Stomach smooth muscle (tissue), 2 donors: ENCODE results near the gene ZBTB3.

ENCODE experiments used
- H3K27ac ChIP-seq: one replicate; pipeline ENCODE4 v1.7.0; 2013; ENCODE audit warnings: mild to moderate bottlenecking, low read length, inconsistent platforms
- H3K27me3 ChIP-seq, 2 donors: one replicate each; pipeline ENCODE4 v1.7.0; 2013; ENCODE audit warnings: low read length in 2 of 2; ENCODE audit not compliant: insufficient read depth in 2 of 2, control insufficient read depth in 1 of 2
- H3K36me3 ChIP-seq, 2 donors: one replicate each; pipeline ENCODE4 v1.7.0; 2013; ENCODE audit warnings: low read length in 2 of 2; ENCODE audit not compliant: control insufficient read depth in 2 of 2, insufficient read depth in 2 of 2
- H3K4me1 ChIP-seq: one replicate; pipeline ENCODE4 v1.7.0; 2013; ENCODE audit warnings: low read length; ENCODE audit not compliant: control insufficient read depth, insufficient read depth
- H3K4me3 ChIP-seq, 2 donors: one replicate each; pipeline ENCODE4 v1.7.0; 2013; ENCODE audit warnings: low read length in 2 of 2
- H3K9ac ChIP-seq, 2 donors: one replicate each; pipeline ENCODE4 v1.7.0; 2013; ENCODE audit warnings: low read length in 2 of 2, mild to moderate bottlenecking in 1 of 2
- H3K9me3 ChIP-seq, 2 donors: one replicate each; pipeline ENCODE4 v1.7.0; 2013; ENCODE audit warnings: low read length in 2 of 2; ENCODE audit not compliant: control insufficient read depth in 2 of 2
- donor health status: healthy.
- donor health status: Pancreatic carcinoma.

ZBTB3 gene

DNA sequence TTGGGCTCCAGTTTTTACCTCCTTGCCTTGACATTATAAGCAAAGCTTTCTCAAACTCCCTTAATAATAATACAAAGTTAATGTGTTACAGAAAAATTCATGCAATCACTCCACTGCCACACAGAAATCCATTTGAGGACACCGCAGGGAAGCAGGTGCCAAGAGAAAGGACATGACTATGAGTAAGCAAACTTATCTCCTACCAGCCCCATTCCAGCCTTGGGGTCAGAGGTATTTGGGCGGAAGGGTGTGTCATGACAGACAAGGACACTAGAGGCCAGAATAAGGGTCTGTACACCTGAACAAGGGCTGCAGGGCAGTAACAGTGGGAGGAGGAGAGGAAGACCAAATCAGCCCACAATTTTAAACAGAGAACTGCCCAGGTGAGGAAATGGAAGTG is 40.6 kb downstream of the ZBTB3 start:
- Histone ChIP-seq H3K9ac (no peak overlapping the region), H3K4me1 (peaks cover 25% of the 10 kb centered on the region), H3K4me3 (no peak overlapping the region), H3K27ac (no peak overlapping the region), H3K27me3 (no peaks in the 10 kb centered on the region), H3K9me3 (no peaks in the 10 kb centered on the region), H3K36me3 (peaks cover 37 to 58% of the 10 kb centered on the region in 2 donors)

- Histone ChIP-seq H3K4me1 (peaks cover 28% of the 10 kb centered on the region), H3K27me3 (no peaks in the 10 kb centered on the region), H3K36me3 (peaks cover 35 to 54% of the 10 kb centered on the region in 2 donors), H3K9me3 (no peaks in the 10 kb centered on the region), H3K9ac (no peak overlapping the region), H3K27ac (no peak overlapping the region), H3K4me3 (no peak overlapping the region)
Observed at GRCh38 chr11:62712861-62713260, 41.1 kb downstream of the ZBTB3 start.

GRCh38 chr11:62712276-62712812 is 41.6 kb downstream of the ZBTB3 start:
- no peaks in the 10 kb centered on the region for H3K9me3 ChIP-seq
- no peak overlapping the region for H3K27ac ChIP-seq
- peaks cover 30 to 49% of the 10 kb centered on the region in 2 donors for H3K36me3 ChIP-seq
- no peaks in the 10 kb centered on the region for H3K27me3 ChIP-seq
- H3K4me1 ChIP-seq, result peaks cover 31% of the 10 kb centered on the region
- no peak overlapping the region for H3K4me3 ChIP-seq
- no peak overlapping the region for H3K9ac ChIP-seq

DNA sequence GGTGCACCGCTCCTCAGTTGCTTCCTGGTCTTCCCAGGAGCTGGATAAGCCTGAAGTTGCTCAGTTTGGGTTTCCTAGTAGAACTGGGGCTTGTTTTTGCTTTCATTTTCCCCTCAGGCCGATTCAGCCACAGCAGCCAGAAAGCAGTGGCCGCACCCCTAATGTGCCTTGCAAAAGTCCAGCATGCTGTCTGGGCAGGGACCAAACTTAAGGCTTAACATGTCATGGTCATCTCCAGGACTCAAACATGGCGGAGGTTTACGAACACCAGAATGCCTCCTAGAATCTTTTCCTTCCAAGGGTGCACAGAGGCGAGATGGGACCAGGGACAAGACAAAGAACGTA is 44.0 kb downstream of the ZBTB3 start:
- Histone ChIP-seq H3K4me3 (peak overlapping the region; percentile 83 to 91), H3K9ac (peak overlapping the region; percentile 93 to 96), H3K4me1 (peaks cover 53% of the 10 kb centered on the region), H3K27me3 (no peaks in the 10 kb centered on the region), H3K9me3 (no peaks in the 10 kb centered on the region), H3K27ac (peak overlapping the region; percentile 96), H3K36me3 (peaks cover 12 to 28% of the 10 kb centered on the region in 2 donors)

DNA sequence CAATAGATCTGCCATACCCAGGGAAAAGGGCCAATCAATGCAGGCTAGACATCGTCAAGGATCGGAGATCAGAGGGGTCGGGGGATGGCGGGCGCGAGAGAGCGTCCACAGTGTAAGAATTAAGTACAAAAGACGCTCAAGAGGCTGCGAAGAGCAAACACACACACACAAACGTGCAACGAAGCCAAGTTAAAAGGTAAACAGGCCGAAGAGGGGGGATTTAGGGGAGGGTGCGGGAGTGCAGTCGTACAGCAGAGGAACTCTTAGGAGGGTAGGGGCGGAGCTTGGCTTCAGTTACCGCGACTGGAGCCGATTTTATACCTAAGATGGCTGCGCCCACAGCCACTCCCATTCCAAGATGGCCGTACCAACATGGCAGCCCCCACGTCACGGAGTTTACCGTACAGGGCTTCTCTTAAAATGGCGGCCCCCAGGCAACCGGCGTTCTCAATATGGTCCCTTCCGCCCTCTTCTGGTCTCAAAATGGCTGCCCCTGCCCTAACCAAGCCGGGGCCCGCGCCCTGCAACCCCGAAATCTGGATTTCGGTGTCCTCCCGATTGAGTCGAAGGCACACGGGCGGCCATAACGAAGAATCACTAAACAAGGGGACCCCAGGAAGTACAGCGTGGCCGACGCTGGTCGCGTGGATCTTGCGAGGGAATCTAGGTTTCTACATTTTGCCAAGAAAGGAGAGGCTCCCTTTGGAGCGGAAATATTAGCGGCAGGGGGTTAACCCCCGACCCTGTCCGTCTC is 44.5 kb downstream of the ZBTB3 start:
- Histone ChIP-seq H3K4me3 (peak overlapping the region; percentile 87 to 91), H3K36me3 (peaks cover 8 to 25% of the 10 kb centered on the region in 2 donors), H3K27me3 (no peaks in the 10 kb centered on the region), H3K9ac (peak overlapping the region; percentile 93 to 96), H3K9me3 (no peaks in the 10 kb centered on the region), H3K4me1 (peaks cover 51% of the 10 kb centered on the region), H3K27ac (peak overlapping the region; percentile 96)

GRCh38 chr11:62708793-62709192 is 45.2 kb downstream of the ZBTB3 start:
- Histone ChIP-seq H3K9ac (peak overlapping the region; percentile 93), H3K4me3 (peak overlapping the region; percentile 87 to 91)

DNA sequence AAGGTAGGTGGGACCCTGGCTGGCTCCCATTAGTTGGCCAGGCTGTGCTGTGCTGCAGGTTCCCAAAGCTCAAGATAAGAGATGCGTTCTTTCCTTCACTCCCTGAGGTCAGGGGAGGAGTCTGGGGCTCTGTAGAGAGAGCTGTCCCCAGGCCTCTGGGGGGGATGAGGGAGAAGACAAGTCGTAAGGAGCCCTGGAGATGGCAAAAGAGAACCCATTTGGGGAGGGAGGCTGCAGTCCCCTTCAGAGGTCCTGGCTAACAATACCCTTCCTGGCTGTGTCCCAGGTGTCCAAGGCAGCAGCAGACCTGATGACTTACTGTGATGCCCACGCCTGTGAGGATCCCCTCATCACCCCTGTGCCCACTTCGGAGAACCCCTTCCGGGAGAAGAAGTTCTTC is 45.6 kb downstream of the ZBTB3 start:
- Histone ChIP-seq H3K36me3 (peaks cover 5 to 16% of the 10 kb centered on the region in 2 donors), H3K4me3 (peak overlapping the region; percentile 87 to 91), H3K4me1 (peaks cover 51% of the 10 kb centered on the region), H3K9me3 (no peaks in the 10 kb centered on the region), H3K27me3 (no peaks in the 10 kb centered on the region), H3K9ac (peak overlapping the region; percentile 93), H3K27ac (peak overlapping the region; percentile 96)

More at GRCh38 chr11:62708793-62709192, 45.2 kb downstream of the ZBTB3 start:
- Histone ChIP-seq H3K27ac (peak overlapping the region; percentile 96), H3K27me3 (no peaks in the 10 kb centered on the region), H3K9me3 (no peaks in the 10 kb centered on the region), H3K4me1 (peaks cover 51% of the 10 kb centered on the region), H3K36me3 (peaks cover 5 to 20% of the 10 kb centered on the region in 2 donors)

DNA sequence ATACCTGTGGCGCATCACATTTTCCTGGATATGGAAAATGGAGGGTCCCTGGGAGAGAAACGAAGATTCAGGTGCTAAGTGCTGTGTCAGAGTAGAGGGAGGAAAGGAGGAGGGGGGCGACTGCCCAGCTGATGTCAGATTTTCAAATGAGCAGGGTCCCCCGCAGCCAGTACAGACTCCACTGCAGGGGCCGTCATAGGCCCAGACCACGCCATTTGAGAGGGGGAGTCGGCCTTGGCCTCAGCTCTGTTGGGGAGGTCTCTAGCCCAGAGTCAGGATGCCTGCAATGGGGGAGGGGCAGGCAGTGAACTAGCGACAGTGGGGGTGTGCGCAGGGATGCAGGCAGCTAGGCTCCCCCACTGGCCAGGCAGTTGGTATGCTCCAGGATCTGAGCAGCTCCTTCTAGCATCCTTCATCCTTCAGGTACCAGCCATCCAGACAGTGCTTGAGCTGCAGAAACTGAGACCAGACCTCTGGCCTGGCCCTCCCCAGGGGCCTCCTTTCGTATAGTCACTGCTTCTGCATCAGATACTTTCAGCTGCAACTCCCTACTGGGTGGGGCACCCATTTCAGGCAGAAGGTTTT is 46.6 kb downstream of the ZBTB3 start, which contains the start of the genes BSCL2 and GNG3:
BSCL2 (minus strand) TSS at position 148 of the 585 bp plus-strand sequence. CDS start 229 bp downstream, outside the sequence.
GNG3 (plus strand) TSS at position 400 of the 585 bp plus-strand sequence. CDS start 620 bp downstream, outside the sequence.
- Histone ChIP-seq H3K27ac (peak within 1 kb of the TSS; percentile 96), H3K9ac (peak within 1 kb of the TSS; percentile 79 to 93), H3K36me3 (peaks cover 5 to 15% of the 10 kb centered on the region in 2 donors), H3K9me3 (no peaks in the 10 kb centered on the region), H3K27me3 (no peaks in the 10 kb centered on the region), H3K4me3 (peak within 1 kb of the TSS; percentile 87 to 91), H3K4me1 (peaks cover 51% of the 10 kb centered on the region)

- H3K4me3 ChIP-seq, result peak overlapping the region; percentile 81 to 88
- H3K27me3 ChIP-seq, result no peaks in the 10 kb centered on the region
- H3K36me3 ChIP-seq, result peaks cover 5 to 14% of the 10 kb centered on the region in 2 donors
- peak overlapping the region; percentile 68 to 79 for H3K9ac ChIP-seq
- H3K4me1 ChIP-seq, result peaks cover 51% of the 10 kb centered on the region
- peak overlapping the region; percentile 91 for H3K27ac ChIP-seq
- no peaks in the 10 kb centered on the region for H3K9me3 ChIP-seq
Observed at GRCh38 chr11:62706850-62707247, 47.1 kb downstream of the ZBTB3 start.

- H3K36me3 ChIP-seq, result peaks cover 0 to 12% of the 10 kb centered on the region in 2 donors
- peak overlapping the region; percentile 81 to 88 for H3K4me3 ChIP-seq
- peak overlapping the region; percentile 91 for H3K27ac ChIP-seq
- no peaks in the 10 kb centered on the region for H3K27me3 ChIP-seq
- peaks cover 51% of the 10 kb centered on the region for H3K4me1 ChIP-seq
- peak overlapping the region; percentile 68 to 84 for H3K9ac ChIP-seq
- no peaks in the 10 kb centered on the region for H3K9me3 ChIP-seq
Observed at GRCh38 chr11:62705880-62706849, 47.8 kb downstream of the ZBTB3 start.
